ENCODE data around the gene ADARB1. TPM values are rescaled to one million over a fixed set of nuclear protein-coding genes. Genes with fewer than 3 reads are reported as not detected.

The ADARB1 gene
- total and polyA plus RNA-seq, 2 of the 8 experiments (the other 6 are each of a cell fraction or from before 2014, with no cell fraction given), result 4.7 to 14.9 TPM

DNA sequence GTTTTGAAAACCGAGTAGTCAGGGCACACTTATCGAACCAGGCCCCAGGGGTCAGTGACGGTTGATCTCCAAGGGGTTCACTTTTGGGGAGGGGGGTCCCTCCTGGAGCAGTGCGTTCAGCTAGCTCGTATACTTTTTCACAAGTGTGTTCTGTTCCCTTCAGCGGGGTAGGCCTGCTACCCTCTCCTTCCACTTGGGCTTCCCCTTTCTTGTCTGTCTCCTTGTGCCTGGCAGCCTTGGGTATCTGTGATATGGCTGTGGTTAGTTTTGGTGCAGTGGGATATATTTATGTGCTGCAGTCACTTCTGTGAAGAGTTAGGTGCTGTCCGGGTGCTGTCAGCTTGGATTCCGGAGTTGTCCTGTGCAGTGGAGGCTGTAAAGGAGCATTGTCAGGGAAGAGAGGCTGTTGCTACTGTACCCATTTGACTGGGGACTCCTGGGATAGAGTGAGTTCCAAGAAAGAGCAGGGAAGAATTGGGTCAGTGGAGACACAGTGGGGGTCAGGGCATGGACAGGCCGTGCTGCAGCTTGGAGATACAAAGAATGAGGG, 29.7 kb downstream of the ADARB1 start:
- POLR2A ChIA-PET (ENCODE audit: partially characterized antibody), result no interaction called here
- no peak overlapping the region for H3K27ac ChIP-seq (ENCODE audit: low read depth, low read length)
- no peak overlapping the region for H3K14ac ChIP-seq (ENCODE audit: insufficient read length)

More for the DNA sequence above, 29.7 kb downstream of the ADARB1 start:
- Histone ChIP-seq H2AK5ac (ENCODE audit: low read depth, low read length) (no peak overlapping the region), H3K4me1 (replicated peaks in 1 of 4; ENCODE audit: control insufficient read depth in 3 of 4, insufficient read depth in 4 of 4, low read length in 3 of 4) (no peaks in the 10 kb centered on the region), H2BK5ac (ENCODE audit: low read depth, low read length) (no peak overlapping the region), H3K36me3 (ENCODE audit: control insufficient read depth in 2 of 4, insufficient read depth in 4 of 4, low read length in 3 of 4) (no peaks in the 10 kb centered on the region), H4K20me1 (replicated peaks in 1 of 2; ENCODE audit: control insufficient read depth in 1 of 2, insufficient read depth in 2 of 2, low read length in 2 of 2) (peaks cover 0 to 6% of the 10 kb centered on the region in 2 experiments), H3K79me1 (ENCODE audit: low read depth, low read length) (peaks cover 2% of the 10 kb centered on the region; the same call in 1 of the 2 replicates), H3K4ac (replicated peaks; ENCODE audit: insufficient read length, low read depth, low read length) (no peak overlapping the region), H4K8ac (ENCODE audit: extremely low read depth, insufficient read depth, low read length) (no peak overlapping the region), H3K18ac (ENCODE audit: extremely low read depth, low read length) (no peak overlapping the region), H2BK12ac (ENCODE audit: low read depth, low read length) (no peak overlapping the region), H3K9me3 (ENCODE audit: insufficient read depth in 2 of 2, low read depth in 1 of 2, low read length in 1 of 2) (no peaks in the 10 kb centered on the region), H3K27me3 (replicated peaks in 1 of 4; ENCODE audit: control insufficient read depth in 3 of 4, extremely low read depth in 1 of 4, insufficient read depth in 3 of 4, low read length in 3 of 4) (no peaks in the 10 kb centered on the region), H2BK20ac (ENCODE audit: low read length) (no peak overlapping the region), H3K79me2 (ENCODE audit: control insufficient read depth in 1 of 2, insufficient read depth in 2 of 2, low read length in 2 of 2) (no peaks in the 10 kb centered on the region), H3K56ac (replicated peaks; ENCODE audit: insufficient read length, low read depth, low read length) (no peak overlapping the region), H3K4me2 (ENCODE audit: insufficient read depth in 1 of 2, low read depth in 2 of 2, low read length in 2 of 2) (no peak overlapping the region), H3K9ac (replicated peaks in 1 of 4; ENCODE audit: extremely low read depth in 1 of 4, low read depth in 3 of 4, low read length in 3 of 4) (no peak overlapping the region), H3K23ac (ENCODE audit: insufficient read length) (no peak overlapping the region), H3K4me3 (ENCODE audit: extremely low read depth in 1 of 4, insufficient read depth in 2 of 4, low read depth in 3 of 4, low read length in 4 of 4) (no peak overlapping the region), H4K5ac (ENCODE audit: insufficient read length, low read depth, low read length) (no peak overlapping the region), H2AFZ (ENCODE audit: low read length) (no peak overlapping the region), H2BK120ac (replicated peaks; ENCODE audit: low read depth, low read length) (no peak overlapping the region), H4K91ac (replicated peaks; ENCODE audit: insufficient read length, low read length) (no peak overlapping the region), H2BK15ac (ENCODE audit: low read length) (no peak overlapping the region), H3K23me2 (ENCODE audit: low read depth, low read length) (no peaks in the 10 kb centered on the region)
- no peak for TF ChIP-seq POLR2AphosphoS5 (IDR thresholded peaks at IDR 0.05; ENCODE audit: low read depth, low read length)
- TF ChIP-seq GABPA (IDR thresholded peaks at IDR 0.05; ENCODE audit: borderline replicate concordance, insufficient read depth, low read length), result no peak
- TF ChIP-seq TCF12 (IDR thresholded peaks at IDR 0.05; ENCODE audit: low read depth, low read length), result no peak
- no peak for TF ChIP-seq ZNF274 (IDR thresholded peaks at IDR 0.05; ENCODE audit: borderline replicate concordance, extremely low read depth, low read length)
- TF ChIP-seq POLR2A (IDR thresholded peaks at IDR 0.05; ENCODE audit: control extremely low read depth in 1 of 2, low read depth in 2 of 2, low read length in 2 of 2), result no peak
- TF ChIP-seq HDAC6 (IDR thresholded peaks at IDR 0.05; ENCODE audit: low read depth, low read length), result no peak
- TF ChIP-seq, protein P1, sequence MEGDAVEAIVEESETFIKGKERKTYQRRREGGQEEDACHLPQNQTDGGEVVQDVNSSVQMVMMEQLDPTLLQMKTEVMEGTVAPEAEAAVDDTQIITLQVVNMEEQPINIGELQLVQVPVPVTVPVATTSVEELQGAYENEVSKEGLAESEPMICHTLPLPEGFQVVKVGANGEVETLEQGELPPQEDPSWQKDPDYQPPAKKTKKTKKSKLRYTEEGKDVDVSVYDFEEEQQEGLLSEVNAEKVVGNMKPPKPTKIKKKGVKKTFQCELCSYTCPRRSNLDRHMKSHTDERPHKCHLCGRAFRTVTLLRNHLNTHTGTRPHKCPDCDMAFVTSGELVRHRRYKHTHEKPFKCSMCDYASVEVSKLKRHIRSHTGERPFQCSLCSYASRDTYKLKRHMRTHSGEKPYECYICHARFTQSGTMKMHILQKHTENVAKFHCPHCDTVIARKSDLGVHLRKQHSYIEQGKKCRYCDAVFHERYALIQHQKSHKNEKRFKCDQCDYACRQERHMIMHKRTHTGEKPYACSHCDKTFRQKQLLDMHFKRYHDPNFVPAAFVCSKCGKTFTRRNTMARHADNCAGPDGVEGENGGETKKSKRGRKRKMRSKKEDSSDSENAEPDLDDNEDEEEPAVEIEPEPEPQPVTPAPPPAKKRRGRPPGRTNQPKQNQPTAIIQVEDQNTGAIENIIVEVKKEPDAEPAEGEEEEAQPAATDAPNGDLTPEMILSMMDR (IDR thresholded peaks at IDR 0.05; ENCODE audit: control extremely low read depth in 1 of 3, insufficient read depth in 1 of 3, low read depth in 1 of 3, low read length in 3 of 3), result no peak
- no peak for TF ChIP-seq JUN (IDR thresholded peaks at IDR 0.05; ENCODE audit: low read depth, low read length)
- TF ChIP-seq, protein P2, sequence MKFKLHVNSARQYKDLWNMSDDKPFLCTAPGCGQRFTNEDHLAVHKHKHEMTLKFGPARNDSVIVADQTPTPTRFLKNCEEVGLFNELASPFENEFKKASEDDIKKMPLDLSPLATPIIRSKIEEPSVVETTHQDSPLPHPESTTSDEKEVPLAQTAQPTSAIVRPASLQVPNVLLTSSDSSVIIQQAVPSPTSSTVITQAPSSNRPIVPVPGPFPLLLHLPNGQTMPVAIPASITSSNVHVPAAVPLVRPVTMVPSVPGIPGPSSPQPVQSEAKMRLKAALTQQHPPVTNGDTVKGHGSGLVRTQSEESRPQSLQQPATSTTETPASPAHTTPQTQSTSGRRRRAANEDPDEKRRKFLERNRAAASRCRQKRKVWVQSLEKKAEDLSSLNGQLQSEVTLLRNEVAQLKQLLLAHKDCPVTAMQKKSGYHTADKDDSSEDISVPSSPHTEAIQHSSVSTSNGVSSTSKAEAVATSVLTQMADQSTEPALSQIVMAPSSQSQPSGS (IDR thresholded peaks at IDR 0.05; ENCODE audit: low read length), result no peak
- FAIRE-seq (no peak), DNase-seq (ENCODE audit: low read depth in 1 of 2, low spot score in 2 of 2) (no peak)
- CTCF ChIA-PET (ENCODE audit: partially characterized antibody), result interaction anchor here (1.7 to 4.5 kb wide), 3 partner anchors 10 to 33 kb away, joined by 4 to 24 read pairs (median 15); no protein-coding TSS in a partner anchor
- whole genome bisulfite sequencing, 2 experiments (ENCODE audit: extremely low coverage in 1 of 2, insufficient coverage in 1 of 2, insufficient read length in 1 of 2, insufficient replicate concordance in 2 of 2, low coverage in 1 of 2, low lambda C conversion rate in 2 of 2, missing lambda C conversion rate in 1 of 2), result 89% methylated on average over 9 of the region's 9 CpGs; no CpG with 5 or more reads in 1 of the 2 experiments

Data from H1 (cell line).